Lower leg skin (tissue), 4 donors: ENCODE results near the gene MIAT. TPM values are rescaled to one million over a fixed set of nuclear protein-coding genes. Genes with fewer than 3 reads are reported as not detected.
A peak's percentile ranks its signal among the peaks of the same experiment; 100 is the strongest.

Experiments
- DNase-seq, 2 donors: peaks; one replicate each; pipeline ENCODE4 v3.0.0-alpha.2; 2019; ENCODE audit warnings: low spot score in 2 of 2
- H3K4me3 ChIP-seq: fragments of 200-600 bp; sonication (generic); 2 replicates; pipeline ENCODE4 v1.5.1; 2017; ENCODE audit warnings: mild to moderate bottlenecking, low read depth; ENCODE audit not compliant: poor library complexity, severe bottlenecking
- POLR2A ChIP-seq, 2 donors: fragments of 450-650 bp; IDR thresholded peaks; one replicate each; pipeline ENCODE4 v1.6.1; 2016 to 2017; ENCODE audit warnings: antibody characterized with exemption in 2 of 2, mild to moderate bottlenecking in 1 of 2, moderate library complexity in 1 of 2
- WGBS, 2 donors: methylation state at CpG; one replicate each; pipeline ENCODE4 v1.1.5; 2018; 5-methylcytosine and 5-hydroxymethylcytosine counted together
- intact Hi-C: fragments of 100-400 bp; cut with DNase I; formaldehyde crosslinking; loops from one replicate; pipeline ENCODE4 v1.15.0; 2023; ENCODE audit warnings: low total_unique reads
- total RNA-seq, 4 donors: library from RNA; depleted of rRNA; stranded (reverse); fragments of >200 nt; gene quantifications; one replicate each; pipeline ENCODE4 v1.1.0, GENCODE V29; 2016
- TF ChIP-seq, protein P1 (sequence below), 3 donors: fragments of 450-650 bp; IDR thresholded peaks; one replicate each; pipeline ENCODE4 v1.5.1; 2016; ENCODE audit warnings: antibody characterized with exemption in 3 of 3, mild to moderate bottlenecking in 3 of 3, moderate library complexity in 2 of 3

MIAT gene
- 1 to 10 TPM in 2 of 4 donors, under 1 TPM in 2; 0.47 to 2.4 (median 1.4) TPM for total RNA-seq

GRCh38 chr22:26656891-26657851 is at the start of gene MIAT:
Gene MIAT, plus strand, starts transcription at chr22:26657588.
- no peak within 1 kb of the TSS for H3K4me3 ChIP-seq
- DNase-seq: peak in 1 of 2 donors; percentile 87
- no peak for TF ChIP-seq POLR2A (IDR thresholded peaks at IDR 0.05)
- TF ChIP-seq, protein P1, sequence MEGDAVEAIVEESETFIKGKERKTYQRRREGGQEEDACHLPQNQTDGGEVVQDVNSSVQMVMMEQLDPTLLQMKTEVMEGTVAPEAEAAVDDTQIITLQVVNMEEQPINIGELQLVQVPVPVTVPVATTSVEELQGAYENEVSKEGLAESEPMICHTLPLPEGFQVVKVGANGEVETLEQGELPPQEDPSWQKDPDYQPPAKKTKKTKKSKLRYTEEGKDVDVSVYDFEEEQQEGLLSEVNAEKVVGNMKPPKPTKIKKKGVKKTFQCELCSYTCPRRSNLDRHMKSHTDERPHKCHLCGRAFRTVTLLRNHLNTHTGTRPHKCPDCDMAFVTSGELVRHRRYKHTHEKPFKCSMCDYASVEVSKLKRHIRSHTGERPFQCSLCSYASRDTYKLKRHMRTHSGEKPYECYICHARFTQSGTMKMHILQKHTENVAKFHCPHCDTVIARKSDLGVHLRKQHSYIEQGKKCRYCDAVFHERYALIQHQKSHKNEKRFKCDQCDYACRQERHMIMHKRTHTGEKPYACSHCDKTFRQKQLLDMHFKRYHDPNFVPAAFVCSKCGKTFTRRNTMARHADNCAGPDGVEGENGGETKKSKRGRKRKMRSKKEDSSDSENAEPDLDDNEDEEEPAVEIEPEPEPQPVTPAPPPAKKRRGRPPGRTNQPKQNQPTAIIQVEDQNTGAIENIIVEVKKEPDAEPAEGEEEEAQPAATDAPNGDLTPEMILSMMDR (IDR thresholded peaks at IDR 0.05): no peak
- intact Hi-C loops: no loop called here
- WGBS, 2 donors: 2 to 3% methylated on average over 51 to 61 of the region's 62 CpGs

DNA sequence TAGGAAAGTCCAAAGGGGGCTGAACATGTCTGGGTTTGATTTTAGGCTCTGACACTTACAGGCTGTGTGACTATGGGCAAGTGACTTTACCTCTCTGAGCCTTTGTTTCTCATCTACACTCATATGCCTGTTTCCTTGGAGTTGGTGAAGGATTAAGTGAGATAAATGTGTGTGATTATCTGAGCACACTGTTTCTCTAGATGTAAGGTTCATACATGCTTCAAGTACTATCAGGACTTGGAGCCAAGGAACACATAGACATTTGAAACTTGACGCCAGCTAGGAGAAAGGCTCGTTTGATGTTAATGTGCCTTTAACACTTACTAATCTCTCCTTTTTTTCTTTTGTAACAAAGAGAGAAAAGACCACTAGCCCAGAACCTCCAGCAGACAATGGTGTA is 49.3 kb upstream of the MIAT start:
- TF ChIP-seq, protein P1 (IDR thresholded peaks at IDR 0.05): no peak
- TF ChIP-seq POLR2A (IDR thresholded peaks at IDR 0.05): no peak
- no peak for DNase-seq
- WGBS, 2 donors: 36 to 39% methylated on average over 2 of the region's 2 CpGs
- intact Hi-C loops: no loop called here
- H3K4me3 ChIP-seq: no peak overlapping the region

DNA sequence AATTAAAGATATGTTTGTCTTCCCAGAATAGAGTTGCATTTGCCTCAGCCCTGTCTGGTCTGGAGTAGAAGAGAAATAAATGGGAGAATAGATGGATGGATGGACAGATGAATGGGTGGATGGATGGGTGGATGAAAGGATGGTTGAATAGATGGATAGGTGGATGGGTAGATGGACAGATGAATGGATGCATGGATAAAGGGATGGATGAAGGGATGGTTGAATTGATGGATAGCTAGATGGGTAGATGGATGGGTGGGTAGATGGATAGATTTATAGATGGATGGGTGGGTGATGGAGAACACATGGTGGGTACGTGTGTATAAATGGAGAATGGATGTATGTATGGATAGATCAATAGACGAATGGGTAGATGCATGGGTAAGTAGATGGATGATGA is 48.1 kb upstream of the MIAT start:
- no peak for DNase-seq
- WGBS, 2 donors: 84 to 88% methylated on average over 2 of the region's 2 CpGs
- intact Hi-C loops: no loop called here
- TF ChIP-seq POLR2A (IDR thresholded peaks at IDR 0.05): no peak
- TF ChIP-seq, protein P1 (IDR thresholded peaks at IDR 0.05): no peak
- H3K4me3 ChIP-seq: no peak overlapping the region

DNA sequence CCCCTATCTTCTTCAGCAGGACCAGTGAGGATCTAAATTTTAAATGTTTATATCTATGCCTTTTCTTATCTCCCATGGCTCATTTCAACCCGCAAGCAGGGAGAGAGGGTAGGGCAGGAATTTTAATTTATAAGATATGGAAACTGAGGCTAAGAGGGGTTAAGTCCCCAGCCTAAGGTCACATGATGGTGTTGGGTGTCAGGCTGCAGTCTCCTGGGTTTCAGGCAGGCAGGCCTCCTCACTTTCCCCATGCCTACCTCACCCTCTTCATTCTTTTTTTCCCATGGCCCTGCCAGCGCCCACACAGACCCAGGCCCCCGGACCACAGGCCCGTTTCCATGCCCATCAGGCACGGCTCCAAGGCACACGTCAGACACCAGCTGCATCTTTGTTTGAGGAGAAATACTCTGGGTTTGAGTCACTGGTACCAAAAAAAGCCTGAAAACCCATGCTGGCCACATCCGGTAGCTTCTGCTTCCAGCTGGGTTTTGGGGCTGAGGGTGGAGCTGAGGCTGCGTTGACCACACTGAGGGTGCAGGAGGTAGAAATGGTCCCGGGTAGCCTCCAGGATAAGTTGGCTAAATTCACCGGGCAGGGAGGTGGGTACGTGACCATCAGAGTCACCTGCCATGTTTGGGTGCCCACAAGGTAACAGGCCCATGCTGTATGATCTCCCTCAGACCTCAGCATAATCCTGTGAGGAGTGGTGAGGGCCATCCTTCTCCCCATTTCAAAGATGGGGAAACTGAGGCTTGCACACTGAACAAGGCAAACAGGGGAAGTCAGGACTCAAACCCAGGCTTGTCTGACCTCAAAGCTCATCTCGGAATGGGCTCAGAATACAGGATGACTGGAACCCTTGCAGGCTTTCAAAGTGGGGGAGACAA is 47.1 kb upstream of the MIAT start:
- intact Hi-C loops: no loop called here
- no peak for DNase-seq
- 56 to 62% methylated on average over 12 of the region's 12 CpGs for WGBS, 2 donors
- H3K4me3 ChIP-seq: no peak overlapping the region
- TF ChIP-seq POLR2A (IDR thresholded peaks at IDR 0.05): no peak
- TF ChIP-seq, protein P1 (IDR thresholded peaks at IDR 0.05): no peak

DNA sequence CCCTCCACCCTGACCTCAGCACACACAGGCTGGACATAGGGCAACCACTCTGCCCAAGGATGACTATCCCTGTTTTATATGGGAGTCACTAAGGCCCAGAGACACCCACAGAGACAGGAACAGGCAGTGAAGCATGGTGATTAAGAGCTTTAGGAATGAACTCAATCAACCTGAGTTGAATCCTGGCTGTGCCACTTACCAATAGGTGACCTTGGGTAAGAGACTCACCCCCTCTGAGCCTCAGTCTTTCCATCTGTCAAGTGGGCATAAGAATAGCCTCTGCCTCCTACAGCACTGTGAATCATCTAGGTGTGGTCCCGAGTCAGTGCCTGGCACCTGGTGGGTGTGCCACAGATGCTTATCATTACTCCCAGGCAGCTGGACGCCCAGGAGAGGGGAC is 46.4 kb upstream of the MIAT start:
- 38 to 45% methylated on average over 2 of the region's 2 CpGs for WGBS, 2 donors
- TF ChIP-seq, protein P1 (IDR thresholded peaks at IDR 0.05): no peak
- intact Hi-C loops: no loop called here
- DNase-seq: no peak
- H3K4me3 ChIP-seq: no peak overlapping the region
